Mesodermal cell (in vitro differentiated cells): Measurements from ENCODE around the gene FOXRED2.

Experiments used
- H3K27ac ChIP-seq: 2 replicates; pipeline ENCODE4 v1.7.0; 2013; ENCODE audit warnings: mild to moderate bottlenecking, low read depth, low read length, moderate library complexity; ENCODE audit not compliant: severe bottlenecking
- H3K36me3 ChIP-seq: 2 replicates; pipeline ENCODE4 v1.7.1; 2013; ENCODE audit warnings: mild to moderate bottlenecking, low read length, moderate library complexity; ENCODE audit not compliant: control insufficient read depth, insufficient read depth
- H3K4me1 ChIP-seq: one replicate; pipeline ENCODE4 v1.7.1; 2013; ENCODE audit warnings: mild to moderate bottlenecking, low read length; ENCODE audit not compliant: insufficient read depth, control insufficient read depth, poor library complexity, severe bottlenecking
- H3K4me3 ChIP-seq: 2 replicates; pipeline ENCODE4 v1.7.0; 2013; ENCODE audit warnings: low read length, control low read depth, mild to moderate bottlenecking; ENCODE audit not compliant: insufficient read depth, poor library complexity, severe bottlenecking; ENCODE audit errors: extremely low read depth
- H3K9me3 ChIP-seq: 2 replicates; pipeline ENCODE4 v1.7.1; 2013; ENCODE audit warnings: mild to moderate bottlenecking, low read length, moderate library complexity; ENCODE audit not compliant: control insufficient read depth
- WGBS, 2 experiments: methylation state at CpG; one replicate each; pipeline ENCODE4 v1.1.5; 2013; ENCODE audit warnings: missing lambda C conversion rate in 2 of 2; ENCODE audit not compliant: insufficient coverage in 2 of 2; 5-methylcytosine and 5-hydroxymethylcytosine counted together

The FOXRED2 gene

GRCh38 chr22:36469094-36469710 is 37.6 kb downstream of the FOXRED2 start:
- WGBS, 2 experiments = 93 to 95% methylated on average over 14 of the region's 14 CpGs
- Histone ChIP-seq H3K4me1 (peaks cover 77% of the 10 kb centered on the region), H3K27ac (no peak overlapping the region), H3K9me3 (no peaks in the 10 kb centered on the region), H3K36me3 (peaks cover 42% of the 10 kb centered on the region), H3K4me3 (no peak overlapping the region)

GRCh38 chr22:36467946-36468345 is 38.9 kb downstream of the FOXRED2 start:
- 80 to 100% methylated on average over 1 to 2 of the region's 7 CpGs for WGBS, 2 experiments
- Histone ChIP-seq H3K4me3 (no peak overlapping the region), H3K4me1 (peaks cover 80% of the 10 kb centered on the region), H3K36me3 (peaks cover 30% of the 10 kb centered on the region), H3K27ac (peak overlapping the region; percentile 45), H3K9me3 (no peaks in the 10 kb centered on the region)

- peak overlapping the region; percentile 45 for H3K27ac ChIP-seq
These were observed 39.6 kb downstream of the FOXRED2 start for GRCh38 chr22:36467042-36467810.

GRCh38 chr22:36466258-36466657 is 40.6 kb downstream of the FOXRED2 start:
- 92 to 98% methylated on average over 7 of the region's 7 CpGs for WGBS, 2 experiments
- no peak overlapping the region for H3K27ac ChIP-seq
- peaks cover 85% of the 10 kb centered on the region for H3K4me1 ChIP-seq
- peaks cover 22% of the 10 kb centered on the region for H3K36me3 ChIP-seq
- no peak overlapping the region for H3K4me3 ChIP-seq
- no peaks in the 10 kb centered on the region for H3K9me3 ChIP-seq

More at GRCh38 chr22:36467042-36467810, 39.6 kb downstream of the FOXRED2 start:
- Histone ChIP-seq H3K9me3 (no peaks in the 10 kb centered on the region), H3K36me3 (peaks cover 23% of the 10 kb centered on the region), H3K4me3 (no peak overlapping the region), H3K4me1 (peaks cover 85% of the 10 kb centered on the region)
- 89 to 99% methylated on average over 10 to 11 of the region's 14 CpGs for WGBS, 2 experiments

- Histone ChIP-seq H3K4me3 (no peak overlapping the region), H3K36me3 (peaks cover 18% of the 10 kb centered on the region), H3K27ac (peak overlapping the region; percentile 29), H3K9me3 (no peaks in the 10 kb centered on the region), H3K4me1 (peaks cover 80% of the 10 kb centered on the region)
- WGBS, 2 experiments = 92 to 93% methylated on average over 23 to 24 of the region's 25 CpGs
These were observed 41.4 kb downstream of the FOXRED2 start for GRCh38 chr22:36465232-36466021.

GRCh38 chr22:36464715-36465231 is 42.1 kb downstream of the FOXRED2 start:
- Histone ChIP-seq H3K9me3 (no peaks in the 10 kb centered on the region), H3K4me3 (no peak overlapping the region), H3K36me3 (peaks cover 17% of the 10 kb centered on the region), H3K4me1 (peaks cover 74% of the 10 kb centered on the region), H3K27ac (no peak overlapping the region)
- WGBS, 2 experiments = 94% methylated on average over 18 to 20 of the region's 20 CpGs

GRCh38 chr22:36463783-36464184 is 43.1 kb downstream of the FOXRED2 start:
- Histone ChIP-seq H3K4me1 (peaks cover 65% of the 10 kb centered on the region), H3K9me3 (no peaks in the 10 kb centered on the region), H3K27ac (no peak overlapping the region), H3K36me3 (peaks cover 17% of the 10 kb centered on the region), H3K4me3 (no peak overlapping the region)
- WGBS, 2 experiments = 89 to 94% methylated on average over 12 to 17 of the region's 17 CpGs

- Histone ChIP-seq H3K4me1 (peaks cover 58% of the 10 kb centered on the region), H3K9me3 (no peaks in the 10 kb centered on the region), H3K4me3 (no peak overlapping the region), H3K36me3 (peaks cover 9% of the 10 kb centered on the region), H3K27ac (peak overlapping the region; percentile 83)
- WGBS, 2 experiments = 71 to 83% methylated on average over 11 to 12 of the region's 16 CpGs
These were observed 44.9 kb downstream of the FOXRED2 start for GRCh38 chr22:36461665-36462649.

GRCh38 chr22:36460202-36460601 is 46.6 kb downstream of the FOXRED2 start:
- WGBS, 2 experiments = 97% methylated on average over 5 of the region's 8 CpGs
- Histone ChIP-seq H3K4me1 (peaks cover 40% of the 10 kb centered on the region), H3K4me3 (no peak overlapping the region), H3K9me3 (no peaks in the 10 kb centered on the region), H3K36me3 (no peaks in the 10 kb centered on the region), H3K27ac (no peak overlapping the region)
